Osteocyte (in vitro differentiated cells): ENCODE data around the gene DROSHA. TPM values are rescaled to one million over a fixed set of nuclear protein-coding genes. Genes with fewer than 3 reads are reported as not detected.

Experiments used
- DNase-seq: peaks from one replicate; pipeline ENCODE4 v3.0.0; 2021; ENCODE audit warnings: mixed read lengths; ENCODE audit not compliant: unreplicated experiment; ENCODE audit errors: extremely low spot score
- H3K27ac Mint-ChIP-seq: one replicate; pipeline ENCODE4 v1.8.0; 2021; ENCODE audit warnings: mild to moderate bottlenecking, mixed read lengths; ENCODE audit not compliant: unreplicated experiment
- H3K27me3 Mint-ChIP-seq: one replicate; pipeline ENCODE4 v1.8.0; 2021; ENCODE audit warnings: mixed read lengths; ENCODE audit not compliant: unreplicated experiment
- H3K36me3 Mint-ChIP-seq: one replicate; pipeline ENCODE4 v1.8.0; 2021; ENCODE audit warnings: mixed read lengths; ENCODE audit not compliant: unreplicated experiment
- H3K4me1 Mint-ChIP-seq: one replicate; pipeline ENCODE4 v1.8.0; 2021; ENCODE audit warnings: mixed read lengths; ENCODE audit not compliant: unreplicated experiment
- H3K4me3 Mint-ChIP-seq: one replicate; pipeline ENCODE4 v1.8.0; 2021; ENCODE audit warnings: mild to moderate bottlenecking, moderate library complexity, mixed read lengths; ENCODE audit not compliant: unreplicated experiment
- H3K9me3 Mint-ChIP-seq: one replicate; pipeline ENCODE4 v1.8.0; 2021; ENCODE audit warnings: mixed read lengths; ENCODE audit not compliant: unreplicated experiment
- CTCF ChIP-seq: fragments of 200-600 bp; sonication (generic); IDR thresholded peaks from 2 replicates; pipeline ENCODE4 v1.5.0; 2021; ENCODE audit warnings: antibody characterized with exemption, mild to moderate bottlenecking, moderate library complexity
- total RNA-seq: library from RNA; stranded (reverse); gene quantifications from 2 replicates; pipeline ENCODE4 v1.2.1, GENCODE V29; 2021

DROSHA gene
- total RNA-seq, 1 donor from 2014 or later, result 70.9 TPM

GRCh38 chr5:31500256-31500655, 31.6 kb downstream of the DROSHA start:
- no peaks in the 10 kb centered on the region for H3K9me3 Mint-ChIP-seq
- no peaks in the 10 kb centered on the region for H3K27me3 Mint-ChIP-seq
- H3K27ac Mint-ChIP-seq, result no peak overlapping the region
- no peak for DNase-seq
- H3K4me3 Mint-ChIP-seq, result no peak overlapping the region
- H3K36me3 Mint-ChIP-seq, result peaks cover 75% of the 10 kb centered on the region
- no peak for TF ChIP-seq CTCF
- no peaks in the 10 kb centered on the region for H3K4me1 Mint-ChIP-seq

- H3K4me1 Mint-ChIP-seq, result no peaks in the 10 kb centered on the region
- peaks cover 67% of the 10 kb centered on the region for H3K36me3 Mint-ChIP-seq
- H3K27me3 Mint-ChIP-seq, result no peaks in the 10 kb centered on the region
- no peak overlapping the region for H3K27ac Mint-ChIP-seq
- TF ChIP-seq CTCF, result no peak
- DNase-seq, result peak; percentile 64
- H3K4me3 Mint-ChIP-seq, result no peak overlapping the region
- H3K9me3 Mint-ChIP-seq, result no peaks in the 10 kb centered on the region
Measured at GRCh38 chr5:31496891-31497290, 35.0 kb downstream of the DROSHA start.

GRCh38 chr5:31496301-31496700, 35.6 kb downstream of the DROSHA start:
- no peaks in the 10 kb centered on the region for H3K4me1 Mint-ChIP-seq
- H3K36me3 Mint-ChIP-seq, result peaks cover 63% of the 10 kb centered on the region
- no peak for TF ChIP-seq CTCF
- peak; percentile 59 for DNase-seq
- no peaks in the 10 kb centered on the region for H3K27me3 Mint-ChIP-seq
- no peak overlapping the region for H3K4me3 Mint-ChIP-seq
- H3K27ac Mint-ChIP-seq, result no peak overlapping the region
- H3K9me3 Mint-ChIP-seq, result no peaks in the 10 kb centered on the region

- DNase-seq, result no peak
- H3K4me3 Mint-ChIP-seq, result no peak overlapping the region
- H3K27ac Mint-ChIP-seq, result no peak overlapping the region
- no peaks in the 10 kb centered on the region for H3K4me1 Mint-ChIP-seq
- peaks cover 59% of the 10 kb centered on the region for H3K36me3 Mint-ChIP-seq
- no peaks in the 10 kb centered on the region for H3K27me3 Mint-ChIP-seq
- no peak for TF ChIP-seq CTCF
- no peaks in the 10 kb centered on the region for H3K9me3 Mint-ChIP-seq
Measured at GRCh38 chr5:31495336-31495735, 36.6 kb downstream of the DROSHA start.

DNA sequence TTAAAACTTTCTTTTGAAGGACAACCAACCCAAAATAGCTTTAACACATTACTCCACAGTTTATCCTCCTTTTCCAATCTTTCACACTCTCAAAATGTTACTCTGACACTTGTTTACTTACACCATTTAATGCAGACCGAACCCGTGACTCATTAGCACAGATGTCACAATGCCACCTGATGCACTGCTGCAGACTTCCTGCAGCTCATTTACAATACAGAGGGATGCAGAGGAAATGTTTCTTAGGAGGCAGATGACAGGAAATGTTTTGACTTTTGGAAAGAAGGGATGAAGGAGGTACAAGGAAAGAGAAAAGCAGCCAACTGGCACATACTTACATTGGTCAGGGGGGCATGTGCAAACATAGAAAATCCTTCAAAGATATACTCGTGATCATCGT, 39.0 kb downstream of the DROSHA start:
- Mint-ChIP-seq H3K27me3 (no peaks in the 10 kb centered on the region), H3K4me3 (no peak overlapping the region), H3K9me3 (no peaks in the 10 kb centered on the region), H3K4me1 (no peaks in the 10 kb centered on the region), H3K36me3 (peaks cover 53% of the 10 kb centered on the region), H3K27ac (no peak overlapping the region)
- TF ChIP-seq CTCF, result no peak
- no peak for DNase-seq
